ENCODE data around the gene SLC9A6.

The SLC9A6 gene

DNA sequence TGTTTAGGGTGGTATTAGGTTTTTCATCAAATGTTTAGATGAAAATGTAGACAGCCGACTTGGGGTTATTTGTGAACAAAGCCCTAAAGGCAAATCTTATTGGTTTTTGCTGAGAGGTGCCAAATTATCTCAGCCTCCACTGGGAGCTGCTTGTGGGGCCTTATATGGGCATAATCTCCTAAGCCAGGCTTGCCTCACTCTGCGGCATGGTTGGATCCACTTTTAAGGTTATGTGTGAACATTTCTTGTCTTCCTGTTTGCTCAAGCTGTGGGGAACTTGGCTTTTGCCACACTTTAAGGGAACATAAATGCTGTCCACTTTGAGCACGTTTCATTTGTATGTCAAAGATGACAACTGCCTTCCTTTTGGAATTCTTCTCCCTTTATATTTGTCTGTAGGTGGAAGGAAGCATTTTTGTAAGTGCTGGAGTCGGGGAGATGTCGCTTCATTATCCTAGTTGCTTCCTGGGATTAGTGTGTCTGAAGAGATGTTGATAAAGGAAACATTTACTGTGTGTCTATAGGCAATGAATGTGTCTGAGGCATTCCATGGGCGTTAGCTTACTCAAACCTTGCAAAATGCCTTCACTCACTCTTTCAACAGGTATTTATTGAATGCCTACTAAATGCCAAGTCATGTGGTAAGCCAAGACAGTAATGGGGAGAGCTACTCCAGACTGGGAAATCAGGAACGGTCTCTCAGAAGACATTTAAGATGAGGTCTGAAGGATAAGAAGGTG, 78.3 kb downstream of the SLC9A6 start:
- ChIA-PET POLR2A (no interaction called here), CTCF (no interaction called here)
- no peak for DNase-seq (ENCODE audit: extremely low spot score)
- TF ChIP-seq, protein P1, sequence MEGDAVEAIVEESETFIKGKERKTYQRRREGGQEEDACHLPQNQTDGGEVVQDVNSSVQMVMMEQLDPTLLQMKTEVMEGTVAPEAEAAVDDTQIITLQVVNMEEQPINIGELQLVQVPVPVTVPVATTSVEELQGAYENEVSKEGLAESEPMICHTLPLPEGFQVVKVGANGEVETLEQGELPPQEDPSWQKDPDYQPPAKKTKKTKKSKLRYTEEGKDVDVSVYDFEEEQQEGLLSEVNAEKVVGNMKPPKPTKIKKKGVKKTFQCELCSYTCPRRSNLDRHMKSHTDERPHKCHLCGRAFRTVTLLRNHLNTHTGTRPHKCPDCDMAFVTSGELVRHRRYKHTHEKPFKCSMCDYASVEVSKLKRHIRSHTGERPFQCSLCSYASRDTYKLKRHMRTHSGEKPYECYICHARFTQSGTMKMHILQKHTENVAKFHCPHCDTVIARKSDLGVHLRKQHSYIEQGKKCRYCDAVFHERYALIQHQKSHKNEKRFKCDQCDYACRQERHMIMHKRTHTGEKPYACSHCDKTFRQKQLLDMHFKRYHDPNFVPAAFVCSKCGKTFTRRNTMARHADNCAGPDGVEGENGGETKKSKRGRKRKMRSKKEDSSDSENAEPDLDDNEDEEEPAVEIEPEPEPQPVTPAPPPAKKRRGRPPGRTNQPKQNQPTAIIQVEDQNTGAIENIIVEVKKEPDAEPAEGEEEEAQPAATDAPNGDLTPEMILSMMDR (IDR thresholded peaks at IDR 0.05; ENCODE audit: control extremely low read depth, extremely low read depth, low read depth, missing control alignments): no peak

- CTCF ChIA-PET: interaction anchor here (1.4 to 1.7 kb wide), 2 partner anchors 9 to 11 kb away, joined by 3 to 4 read pairs; no protein-coding TSS in a partner anchor
- POLR2A ChIA-PET: no interaction called here
- TF ChIP-seq, protein P1 (IDR thresholded peaks at IDR 0.05; ENCODE audit: control extremely low read depth, extremely low read depth, low read depth, missing control alignments): no peak
- no peak for DNase-seq (ENCODE audit: extremely low spot score)
Measured at GRCh38 chrX:136064661-136065043, 79.4 kb downstream of the SLC9A6 start.

- ChIA-PET POLR2A (no interaction called here), CTCF (interaction anchor here (0.8 to 1.7 kb wide), 3 partner anchors 9 to 37 kb away, joined by 3 to 4 read pairs (median 3); no protein-coding TSS in a partner anchor)
- TF ChIP-seq, protein P1 (IDR thresholded peaks at IDR 0.05; ENCODE audit: control extremely low read depth, extremely low read depth, low read depth, missing control alignments): no peak
- no peak for DNase-seq (ENCODE audit: extremely low spot score)
Measured at GRCh38 chrX:136065044-136065671, 79.9 kb downstream of the SLC9A6 start.

GRCh38 chrX:136067097-136067496, 81.9 kb downstream of the SLC9A6 start:
- TF ChIP-seq, protein P1 (IDR thresholded peaks at IDR 0.05; ENCODE audit: control extremely low read depth, extremely low read depth, low read depth, missing control alignments): no peak
- ChIA-PET CTCF (interaction anchor here (1.1 kb wide), 1 partner anchor 39 kb away, joined by 6 read pairs; no protein-coding TSS in a partner anchor), POLR2A (no interaction called here)
- DNase-seq (ENCODE audit: extremely low spot score): no peak

DNA sequence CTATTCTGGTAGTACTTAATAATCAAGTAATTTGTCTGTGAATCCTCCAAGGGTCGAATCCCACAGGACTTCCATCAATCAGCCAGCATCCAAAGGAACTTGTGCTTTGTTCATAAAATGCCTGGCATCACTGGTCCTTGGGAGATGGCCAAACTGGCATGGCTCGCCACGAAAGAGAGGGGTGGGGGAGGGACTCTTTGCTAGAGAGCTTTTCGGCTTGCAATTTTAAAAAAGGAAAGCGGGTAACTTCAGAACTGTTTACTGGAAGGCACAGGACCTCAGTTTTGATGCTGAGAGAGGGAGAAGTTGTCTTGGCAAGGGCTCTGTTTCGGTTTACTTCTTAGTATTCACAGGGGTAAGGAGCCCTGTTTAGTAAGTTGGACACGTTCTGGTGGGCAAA, 82.7 kb downstream of the SLC9A6 start:
- no peak for DNase-seq (ENCODE audit: extremely low spot score)
- ChIA-PET POLR2A (no interaction called here), CTCF (interaction anchor here (1.1 to 1.6 kb wide), 2 partner anchors 40 kb away, joined by 4 to 6 read pairs; no protein-coding TSS in a partner anchor)
- TF ChIP-seq, protein P1 (IDR thresholded peaks at IDR 0.05; ENCODE audit: control extremely low read depth, extremely low read depth, low read depth, missing control alignments): no peak

GRCh38 chrX:136076942-136077341, 91.7 kb downstream of the SLC9A6 start:
- no peak for DNase-seq (ENCODE audit: extremely low spot score)
- ChIA-PET POLR2A (no interaction called here), CTCF (no interaction called here)
- TF ChIP-seq, protein P1 (IDR thresholded peaks at IDR 0.05; ENCODE audit: control extremely low read depth, extremely low read depth, low read depth, missing control alignments): no peak
